GM12892 (cell line): ENCODE measurements around the gene SEC14L1.

Source experiments
- POLR2A ChIP-seq: IDR thresholded peaks from 2 replicates; pipeline ENCODE4 v1.6.1; 2011; ENCODE audit warnings: low read depth, low read length, control low read depth
- POLR2AphosphoS5 ChIP-seq: IDR thresholded peaks from 2 replicates; pipeline ENCODE4 v1.6.1; 2011; ENCODE audit warnings: low read depth, low read length, control low read depth

GRCh38 chr17:77133087-77133638 lies 7.6 kb upstream of the SEC14L1 start:
- no peak for TF ChIP-seq POLR2A
- TF ChIP-seq POLR2AphosphoS5, result no peak
